WTC11 (cell line): ENCODE data around the gene GPLD1.
"Not testable (repeated sequence)": the region's sequence is repeated elsewhere in the genome, so short reads cannot be mapped to it uniquely, and the experiment has no call there.

Experiments used
- ETV6 ChIP-seq: sonication (generic); formaldehyde crosslinking; IDR thresholded peaks from 2 replicates; pipeline ENCODE4 v1.8.1; 2022; ENCODE audit warnings: mild to moderate bottlenecking, missing genetic modification reagents
- FOXJ3 ChIP-seq: sonication (generic); formaldehyde crosslinking; IDR thresholded peaks from 2 replicates; pipeline ENCODE4 v1.9.0; 2021; ENCODE audit warnings: missing genetic modification reagents, mild to moderate bottlenecking, borderline replicate concordance
- NFATC4 ChIP-seq: fragments of 250-450 bp; sonication (Bioruptor Pico); IDR thresholded peaks from 2 replicates; pipeline ENCODE4 v1.9.0; 2021; ENCODE audit warnings: mild to moderate bottlenecking
- NR1H2 ChIP-seq: sonication (generic); formaldehyde crosslinking; IDR thresholded peaks from 2 replicates; pipeline ENCODE4 v1.9.0; 2021; ENCODE audit warnings: mild to moderate bottlenecking, moderate library complexity, missing genetic modification reagents
- NR2C2 ChIP-seq: sonication (generic); formaldehyde crosslinking; IDR thresholded peaks from 2 replicates; pipeline ENCODE4 v1.8.0; 2022; ENCODE audit warnings: mild to moderate bottlenecking, missing genetic modification reagents
- SP1 ChIP-seq: sonication (generic); formaldehyde crosslinking; conservative IDR thresholded peaks from 2 replicates; pipeline ENCODE4 v1.8.1; 2022; ENCODE audit warnings: missing genetic modification reagents
- ZNF317 ChIP-seq: sonication (generic); formaldehyde crosslinking; IDR thresholded peaks from 2 replicates; pipeline ENCODE4 v1.8.1; 2023; ENCODE audit warnings: low read depth, mild to moderate bottlenecking, moderate library complexity, missing genetic modification reagents, borderline replicate concordance
- TF ChIP-seq, protein P1 (sequence below): fragments of 200-600 bp; IDR thresholded peaks from 2 replicates; pipeline ENCODE4 v1.8.0; 2022; ENCODE audit warnings: antibody characterized with exemption
- TF ChIP-seq, protein P2 (sequence below): sonication (generic); formaldehyde crosslinking; IDR thresholded peaks from 2 replicates; pipeline ENCODE4 v1.8.0; 2022; ENCODE audit warnings: missing genetic modification reagents
- TF ChIP-seq, protein P3 (sequence below): sonication (generic); formaldehyde crosslinking; IDR thresholded peaks from 2 replicates; pipeline ENCODE4 v1.8.0; 2022; ENCODE audit warnings: mild to moderate bottlenecking, missing genetic modification reagents
- TF ChIP-seq, protein P4 (sequence below): fragments of 250-450 bp; sonication (Bioruptor Pico); IDR thresholded peaks from 2 replicates; pipeline ENCODE4 v1.9.0; 2021; ENCODE audit warnings: mild to moderate bottlenecking
- TF ChIP-seq, protein P5 (sequence below): sonication (generic); formaldehyde crosslinking; IDR thresholded peaks from 2 replicates; pipeline ENCODE4 v1.8.0; 2022; ENCODE audit warnings: mild to moderate bottlenecking, missing genetic modification reagents
- TF ChIP-seq, protein P6 (sequence below): sonication (generic); formaldehyde crosslinking; IDR thresholded peaks from 2 replicates; pipeline ENCODE4 v1.8.0; 2022; ENCODE audit warnings: mild to moderate bottlenecking, missing genetic modification reagents

DNA sequence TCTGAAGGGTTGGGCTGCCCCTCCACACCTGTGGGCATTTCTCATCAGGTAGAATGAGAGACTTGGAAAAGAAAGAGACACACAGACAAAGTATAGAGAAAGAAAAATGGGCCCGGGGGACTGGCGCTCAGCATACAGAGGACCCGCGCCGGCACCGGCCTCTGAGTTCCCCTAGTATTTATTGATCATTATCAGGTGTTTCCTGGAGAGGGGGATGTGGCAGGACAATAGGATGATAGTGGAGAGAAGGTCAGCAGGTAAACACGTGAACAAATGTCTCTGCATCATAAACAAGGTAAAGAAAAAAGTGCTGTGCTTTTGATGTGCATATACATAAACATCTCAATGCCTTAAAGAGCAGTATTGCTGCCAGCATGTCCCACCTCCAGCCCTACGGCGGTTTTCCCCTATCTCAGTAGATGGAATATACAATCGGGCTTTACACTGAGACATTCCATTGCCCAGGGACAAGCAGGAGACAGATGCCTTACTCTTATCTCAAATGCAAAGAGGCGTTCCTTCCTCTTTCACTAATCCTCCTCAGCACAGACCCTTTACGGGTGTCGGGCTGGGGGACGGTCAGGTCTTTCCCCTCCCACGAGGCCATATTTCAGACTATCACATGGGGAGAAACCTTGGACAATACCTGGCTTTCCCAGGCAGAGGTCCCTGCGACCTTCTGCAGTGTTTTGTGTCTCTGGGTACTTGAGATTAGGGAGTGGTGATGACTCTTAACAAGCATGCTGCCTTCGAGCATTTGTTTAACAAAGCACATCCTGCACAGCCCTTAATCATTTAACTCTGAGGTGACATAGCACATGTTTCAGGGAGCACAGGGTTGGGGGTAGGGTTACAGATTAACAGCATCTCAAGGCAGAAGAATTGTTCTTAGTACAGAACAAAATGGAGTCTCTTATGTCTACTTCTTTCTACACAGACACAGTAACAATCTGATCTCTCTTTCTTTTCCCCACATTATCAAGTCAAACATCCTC, 89.0 kb downstream of the GPLD1 start:
- TF ChIP-seq ETV6, result 0 out of 2 replicates have a peak, but pooled peaks have one; percentile 49
- TF ChIP-seq, protein P1, sequence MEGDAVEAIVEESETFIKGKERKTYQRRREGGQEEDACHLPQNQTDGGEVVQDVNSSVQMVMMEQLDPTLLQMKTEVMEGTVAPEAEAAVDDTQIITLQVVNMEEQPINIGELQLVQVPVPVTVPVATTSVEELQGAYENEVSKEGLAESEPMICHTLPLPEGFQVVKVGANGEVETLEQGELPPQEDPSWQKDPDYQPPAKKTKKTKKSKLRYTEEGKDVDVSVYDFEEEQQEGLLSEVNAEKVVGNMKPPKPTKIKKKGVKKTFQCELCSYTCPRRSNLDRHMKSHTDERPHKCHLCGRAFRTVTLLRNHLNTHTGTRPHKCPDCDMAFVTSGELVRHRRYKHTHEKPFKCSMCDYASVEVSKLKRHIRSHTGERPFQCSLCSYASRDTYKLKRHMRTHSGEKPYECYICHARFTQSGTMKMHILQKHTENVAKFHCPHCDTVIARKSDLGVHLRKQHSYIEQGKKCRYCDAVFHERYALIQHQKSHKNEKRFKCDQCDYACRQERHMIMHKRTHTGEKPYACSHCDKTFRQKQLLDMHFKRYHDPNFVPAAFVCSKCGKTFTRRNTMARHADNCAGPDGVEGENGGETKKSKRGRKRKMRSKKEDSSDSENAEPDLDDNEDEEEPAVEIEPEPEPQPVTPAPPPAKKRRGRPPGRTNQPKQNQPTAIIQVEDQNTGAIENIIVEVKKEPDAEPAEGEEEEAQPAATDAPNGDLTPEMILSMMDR, result not testable (repeated sequence)
- TF ChIP-seq, protein P2, sequence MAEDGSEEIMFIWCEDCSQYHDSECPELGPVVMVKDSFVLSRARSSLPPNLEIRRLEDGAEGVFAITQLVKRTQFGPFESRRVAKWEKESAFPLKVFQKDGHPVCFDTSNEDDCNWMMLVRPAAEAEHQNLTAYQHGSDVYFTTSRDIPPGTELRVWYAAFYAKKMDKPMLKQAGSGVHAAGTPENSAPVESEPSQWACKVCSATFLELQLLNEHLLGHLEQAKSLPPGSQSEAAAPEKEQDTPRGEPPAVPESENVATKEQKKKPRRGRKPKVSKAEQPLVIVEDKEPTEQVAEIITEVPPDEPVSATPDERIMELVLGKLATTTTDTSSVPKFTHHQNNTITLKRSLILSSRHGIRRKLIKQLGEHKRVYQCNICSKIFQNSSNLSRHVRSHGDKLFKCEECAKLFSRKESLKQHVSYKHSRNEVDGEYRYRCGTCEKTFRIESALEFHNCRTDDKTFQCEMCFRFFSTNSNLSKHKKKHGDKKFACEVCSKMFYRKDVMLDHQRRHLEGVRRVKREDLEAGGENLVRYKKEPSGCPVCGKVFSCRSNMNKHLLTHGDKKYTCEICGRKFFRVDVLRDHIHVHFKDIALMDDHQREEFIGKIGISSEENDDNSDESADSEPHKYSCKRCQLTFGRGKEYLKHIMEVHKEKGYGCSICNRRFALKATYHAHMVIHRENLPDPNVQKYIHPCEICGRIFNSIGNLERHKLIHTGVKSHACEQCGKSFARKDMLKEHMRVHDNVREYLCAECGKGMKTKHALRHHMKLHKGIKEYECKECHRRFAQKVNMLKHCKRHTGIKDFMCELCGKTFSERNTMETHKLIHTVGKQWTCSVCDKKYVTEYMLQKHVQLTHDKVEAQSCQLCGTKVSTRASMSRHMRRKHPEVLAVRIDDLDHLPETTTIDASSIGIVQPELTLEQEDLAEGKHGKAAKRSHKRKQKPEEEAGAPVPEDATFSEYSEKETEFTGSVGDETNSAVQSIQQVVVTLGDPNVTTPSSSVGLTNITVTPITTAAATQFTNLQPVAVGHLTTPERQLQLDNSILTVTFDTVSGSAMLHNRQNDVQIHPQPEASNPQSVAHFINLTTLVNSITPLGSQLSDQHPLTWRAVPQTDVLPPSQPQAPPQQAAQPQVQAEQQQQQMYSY (CRISPR knock-in tag), result not testable (repeated sequence)
- TF ChIP-seq, protein P3, sequence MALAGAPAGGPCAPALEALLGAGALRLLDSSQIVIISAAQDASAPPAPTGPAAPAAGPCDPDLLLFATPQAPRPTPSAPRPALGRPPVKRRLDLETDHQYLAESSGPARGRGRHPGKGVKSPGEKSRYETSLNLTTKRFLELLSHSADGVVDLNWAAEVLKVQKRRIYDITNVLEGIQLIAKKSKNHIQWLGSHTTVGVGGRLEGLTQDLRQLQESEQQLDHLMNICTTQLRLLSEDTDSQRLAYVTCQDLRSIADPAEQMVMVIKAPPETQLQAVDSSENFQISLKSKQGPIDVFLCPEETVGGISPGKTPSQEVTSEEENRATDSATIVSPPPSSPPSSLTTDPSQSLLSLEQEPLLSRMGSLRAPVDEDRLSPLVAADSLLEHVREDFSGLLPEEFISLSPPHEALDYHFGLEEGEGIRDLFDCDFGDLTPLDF (CRISPR knock-in tag), result not testable (repeated sequence)
- TF ChIP-seq, protein P4, sequence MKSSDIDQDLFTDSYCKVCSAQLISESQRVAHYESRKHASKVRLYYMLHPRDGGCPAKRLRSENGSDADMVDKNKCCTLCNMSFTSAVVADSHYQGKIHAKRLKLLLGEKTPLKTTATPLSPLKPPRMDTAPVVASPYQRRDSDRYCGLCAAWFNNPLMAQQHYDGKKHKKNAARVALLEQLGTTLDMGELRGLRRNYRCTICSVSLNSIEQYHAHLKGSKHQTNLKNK (CRISPR knock-in tag), result not testable (repeated sequence)
- TF ChIP-seq, protein P5, sequence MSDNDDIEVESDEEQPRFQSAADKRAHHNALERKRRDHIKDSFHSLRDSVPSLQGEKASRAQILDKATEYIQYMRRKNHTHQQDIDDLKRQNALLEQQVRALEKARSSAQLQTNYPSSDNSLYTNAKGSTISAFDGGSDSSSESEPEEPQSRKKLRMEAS (CRISPR knock-in tag), result not testable (repeated sequence)
- not testable (repeated sequence) for TF ChIP-seq ZNF317; FOXJ3 (CRISPR knock-in tag); NR1H2 (CRISPR knock-in tag); NR2C2 (CRISPR knock-in tag); SP1 (CRISPR knock-in tag); NFATC4 (CRISPR knock-in tag)
- TF ChIP-seq, protein P6, sequence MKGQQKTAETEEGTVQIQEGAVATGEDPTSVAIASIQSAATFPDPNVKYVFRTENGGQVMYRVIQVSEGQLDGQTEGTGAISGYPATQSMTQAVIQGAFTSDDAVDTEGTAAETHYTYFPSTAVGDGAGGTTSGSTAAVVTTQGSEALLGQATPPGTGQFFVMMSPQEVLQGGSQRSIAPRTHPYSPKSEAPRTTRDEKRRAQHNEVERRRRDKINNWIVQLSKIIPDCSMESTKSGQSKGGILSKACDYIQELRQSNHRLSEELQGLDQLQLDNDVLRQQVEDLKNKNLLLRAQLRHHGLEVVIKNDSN (CRISPR knock-in tag), result not testable (repeated sequence)
